IPS-15b (cell line): Measurements from ENCODE around the gene SCAPER.
"Not testable (repeated sequence)": the region's sequence is repeated elsewhere in the genome, so short reads cannot be mapped to it uniquely, and the experiment has no call there.

Experiments
- H3K27me3 ChIP-seq: one replicate; pipeline ENCODE4 v1.6.1; 2013; ENCODE audit warnings: low read length; ENCODE audit not compliant: control insufficient read depth, insufficient read depth
- H3K36me3 ChIP-seq: one replicate; pipeline ENCODE4 v1.6.1; 2013; ENCODE audit warnings: low read length; ENCODE audit not compliant: control insufficient read depth, insufficient read depth
- H3K4me1 ChIP-seq: one replicate; pipeline ENCODE4 v1.6.1; 2013; ENCODE audit warnings: mild to moderate bottlenecking, low read length; ENCODE audit not compliant: control insufficient read depth, insufficient read depth
- H3K4me3 ChIP-seq: one replicate; pipeline ENCODE4 v1.5.1; 2013; ENCODE audit warnings: low read depth, low read length
- H3K9ac ChIP-seq: one replicate; pipeline ENCODE4 v1.6.1; 2013; ENCODE audit warnings: low read depth, mild to moderate bottlenecking, low read length
- H3K9me3 ChIP-seq: one replicate; pipeline ENCODE4 v1.6.1; 2013; ENCODE audit warnings: mild to moderate bottlenecking, low read length; ENCODE audit not compliant: control insufficient read depth, insufficient read depth

The SCAPER gene

DNA sequence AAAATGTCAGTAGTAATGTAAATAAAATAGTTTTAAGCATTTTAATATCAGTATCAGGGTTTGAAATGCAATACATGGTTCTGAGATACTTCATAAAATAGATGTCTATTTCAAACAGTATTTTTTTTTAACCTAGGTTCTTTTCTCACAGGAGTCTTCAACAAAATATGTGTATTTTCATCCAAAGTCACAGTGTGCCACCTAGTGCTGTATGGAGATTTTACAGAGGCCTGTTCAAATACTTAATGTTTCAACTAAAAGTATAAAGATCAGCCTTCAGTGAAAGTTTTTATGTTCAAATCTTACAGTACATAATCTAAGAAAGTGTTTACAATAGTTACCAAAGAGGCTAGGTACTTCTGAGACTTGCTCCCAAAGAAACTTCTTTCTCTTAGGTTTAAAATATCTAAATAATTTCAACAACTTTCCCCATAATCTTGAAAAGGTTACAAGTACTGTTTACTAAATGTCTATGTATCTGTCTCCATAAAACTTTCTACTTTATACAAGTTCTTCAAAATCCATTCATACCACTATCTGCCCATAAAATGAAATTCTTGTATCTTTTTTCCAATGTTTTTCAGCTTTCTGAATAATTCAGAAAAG lies 38.3 kb downstream of the SCAPER start:
- Histone ChIP-seq H3K27me3 (no peaks in the 10 kb centered on the region), H3K4me1 (no peaks in the 10 kb centered on the region), H3K9me3 (no peaks in the 10 kb centered on the region), H3K4me3 (no peak overlapping the region), H3K36me3 (no peaks in the 10 kb centered on the region), H3K9ac (no peak overlapping the region)

DNA sequence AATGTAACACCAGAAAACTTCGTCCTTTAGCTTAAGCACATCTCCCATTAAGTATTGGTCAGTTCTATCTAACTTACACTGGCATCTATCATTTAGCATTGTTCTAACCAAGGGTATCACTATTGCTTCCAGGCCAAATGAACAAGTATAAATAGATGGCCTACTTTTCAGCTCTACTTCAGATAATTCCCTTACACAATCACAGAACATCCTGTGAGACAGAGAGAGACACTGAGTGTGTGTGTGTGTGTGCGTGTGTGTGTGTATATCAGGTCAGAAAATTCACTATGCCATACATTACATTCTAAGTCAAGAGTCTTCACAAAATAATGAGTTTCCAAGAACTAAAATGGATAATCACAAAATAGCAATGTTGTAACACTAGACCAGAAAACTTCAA lies 39.1 kb downstream of the SCAPER start:
- no peak overlapping the region for H3K9ac ChIP-seq
- no peaks in the 10 kb centered on the region for H3K4me1 ChIP-seq
- no peaks in the 10 kb centered on the region for H3K9me3 ChIP-seq
- H3K27me3 ChIP-seq = no peaks in the 10 kb centered on the region
- no peak overlapping the region for H3K4me3 ChIP-seq
- no peaks in the 10 kb centered on the region for H3K36me3 ChIP-seq

DNA sequence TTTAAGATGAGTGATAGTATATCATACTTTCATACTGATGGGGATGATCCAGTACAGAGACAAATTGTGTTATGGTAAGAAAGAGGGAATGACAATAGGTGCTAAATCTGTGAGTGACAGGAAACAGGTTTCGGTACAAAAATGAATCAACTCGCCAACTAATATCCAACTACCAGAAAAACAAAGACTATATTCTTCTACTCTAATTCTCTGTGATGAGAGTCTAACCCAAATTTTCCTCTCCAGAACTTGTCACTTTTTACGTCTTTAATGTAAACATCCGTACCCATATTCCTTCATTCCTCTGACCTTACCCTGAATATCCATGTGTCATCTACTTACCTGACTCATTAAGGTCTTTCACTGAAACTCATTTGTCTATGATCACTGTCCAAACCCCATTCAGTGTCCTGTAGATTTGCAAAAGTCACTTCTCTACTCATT lies 39.6 kb downstream of the SCAPER start:
- Histone ChIP-seq H3K4me3 (no peak overlapping the region), H3K9me3 (no peaks in the 10 kb centered on the region), H3K27me3 (no peaks in the 10 kb centered on the region), H3K4me1 (no peaks in the 10 kb centered on the region), H3K9ac (no peak overlapping the region), H3K36me3 (no peaks in the 10 kb centered on the region)

DNA sequence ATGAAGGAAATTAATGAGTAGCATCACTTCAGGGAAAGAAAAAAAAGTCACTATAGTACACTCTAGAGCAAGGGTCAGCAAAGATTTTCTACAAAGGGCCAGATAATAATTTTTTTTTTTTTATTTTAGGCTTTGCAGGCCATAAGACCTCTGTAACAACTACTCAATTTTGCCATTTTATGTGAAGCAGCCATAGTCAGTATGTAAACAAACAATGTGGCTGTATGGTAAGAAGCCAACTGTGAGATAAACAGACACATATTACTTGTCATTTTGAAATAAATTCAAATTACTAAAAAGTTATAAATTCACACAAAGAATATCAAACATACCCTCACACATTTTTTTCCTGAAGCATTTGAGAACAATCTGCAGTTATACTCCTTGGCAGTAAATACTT lies 40.6 kb downstream of the SCAPER start:
- H3K36me3 ChIP-seq = no peaks in the 10 kb centered on the region
- no peak overlapping the region for H3K9ac ChIP-seq
- no peaks in the 10 kb centered on the region for H3K9me3 ChIP-seq
- no peak overlapping the region for H3K4me3 ChIP-seq
- no peaks in the 10 kb centered on the region for H3K27me3 ChIP-seq
- H3K4me1 ChIP-seq = no peaks in the 10 kb centered on the region

DNA sequence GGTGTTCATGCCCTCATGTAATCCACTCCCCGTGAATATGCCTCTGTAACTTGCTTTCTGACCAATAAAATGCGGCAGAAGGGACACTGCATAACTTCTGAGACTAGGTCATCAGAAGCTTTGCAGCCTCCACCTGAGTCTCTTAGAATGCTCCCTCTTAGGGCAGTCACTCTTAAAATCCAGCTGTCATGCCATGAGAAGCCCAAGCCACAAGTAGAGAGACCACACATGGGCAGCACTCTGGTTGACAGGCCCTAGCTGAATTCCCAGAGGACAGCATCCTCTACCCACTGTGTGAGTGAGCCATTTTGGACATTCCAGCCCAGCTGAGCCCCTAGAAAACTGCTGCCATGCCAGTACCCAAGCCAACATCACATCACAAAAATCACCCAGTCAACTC lies 41.4 kb downstream of the SCAPER start:
- no peak overlapping the region for H3K4me3 ChIP-seq
- no peaks in the 10 kb centered on the region for H3K27me3 ChIP-seq
- no peaks in the 10 kb centered on the region for H3K4me1 ChIP-seq
- no peaks in the 10 kb centered on the region for H3K9me3 ChIP-seq
- no peak overlapping the region for H3K9ac ChIP-seq
- H3K36me3 ChIP-seq = no peaks in the 10 kb centered on the region

DNA sequence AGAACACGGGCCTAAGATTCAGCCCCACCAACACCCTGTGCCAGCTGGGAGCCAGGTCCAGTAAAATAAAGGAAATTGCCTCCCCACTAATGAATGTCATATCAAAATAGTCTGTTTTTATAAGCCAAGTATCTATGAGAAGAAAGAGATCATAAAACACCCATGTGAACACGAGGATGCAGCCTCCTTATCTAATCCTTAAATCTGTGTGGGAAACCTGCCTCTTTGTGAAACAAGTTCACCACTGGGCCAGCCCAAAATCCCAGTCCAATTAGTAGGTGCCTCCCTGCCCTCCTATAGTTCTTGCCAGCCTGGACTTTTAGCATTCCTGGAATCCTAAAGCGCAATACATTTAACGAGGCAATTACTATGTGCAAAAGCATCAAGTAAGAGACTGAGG lies 42.0 kb downstream of the SCAPER start:
- H3K36me3 ChIP-seq = no peaks in the 10 kb centered on the region
- no peaks in the 10 kb centered on the region for H3K9me3 ChIP-seq
- no peak overlapping the region for H3K9ac ChIP-seq
- no peaks in the 10 kb centered on the region for H3K4me1 ChIP-seq
- H3K4me3 ChIP-seq = no peak overlapping the region
- no peaks in the 10 kb centered on the region for H3K27me3 ChIP-seq

DNA sequence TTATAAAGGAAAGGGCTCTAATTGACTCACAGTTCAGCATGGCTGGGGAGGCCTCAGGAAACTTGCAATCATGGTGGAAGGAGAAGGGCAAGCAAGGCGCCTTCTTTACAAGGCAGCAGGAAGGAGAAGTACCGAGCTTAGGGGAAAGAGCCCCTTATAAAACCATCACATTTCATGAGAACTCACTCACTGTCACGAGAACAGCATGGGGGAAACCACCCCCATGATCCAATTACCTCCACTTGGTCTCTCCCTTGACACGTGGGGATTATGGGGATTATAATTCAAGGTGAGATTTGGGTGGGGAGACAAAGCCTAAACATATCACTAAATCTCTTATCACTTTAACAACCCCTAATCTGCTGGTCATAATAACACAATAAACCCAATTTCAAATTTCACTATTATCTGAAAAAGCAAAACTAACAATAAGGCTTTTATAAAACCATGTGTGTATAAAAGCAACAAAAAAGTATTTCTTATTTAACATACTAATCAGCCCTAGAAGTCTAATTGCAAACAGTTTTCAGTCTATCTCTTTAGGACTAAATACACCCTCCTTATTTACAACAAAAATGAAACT lies 43.2 kb downstream of the SCAPER start:
- H3K4me3 ChIP-seq = no peak overlapping the region
- H3K36me3 ChIP-seq = no peaks in the 10 kb centered on the region

DNA sequence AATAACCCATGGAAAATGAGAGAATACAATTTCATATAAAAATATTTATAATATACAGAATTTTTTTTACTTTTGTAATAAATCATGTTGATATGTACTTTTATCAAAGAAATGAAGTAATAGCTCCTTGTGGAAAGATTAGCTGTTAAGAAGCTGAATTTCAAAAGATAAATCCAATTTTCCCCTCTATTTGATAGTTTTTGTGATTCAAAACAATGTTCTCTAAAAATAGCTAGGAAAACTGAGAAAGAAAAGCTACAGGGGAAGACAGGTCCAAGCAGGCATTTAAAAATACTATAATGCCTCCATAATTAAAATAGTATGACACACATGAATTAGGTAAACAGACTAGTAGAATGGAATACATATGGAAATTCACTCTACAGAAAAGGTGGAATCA lies 44.9 kb downstream of the SCAPER start:
- Histone ChIP-seq H3K4me3 (no peak overlapping the region), H3K27me3 (no peaks in the 10 kb centered on the region), H3K36me3 (no peaks in the 10 kb centered on the region), H3K9ac (no peak overlapping the region), H3K4me1 (no peaks in the 10 kb centered on the region), H3K9me3 (no peaks in the 10 kb centered on the region)

More for the DNA sequence above, 43.2 kb downstream of the SCAPER start:
- H3K9ac ChIP-seq = no peak overlapping the region
- no peaks in the 10 kb centered on the region for H3K4me1 ChIP-seq
- no peaks in the 10 kb centered on the region for H3K27me3 ChIP-seq
- H3K9me3 ChIP-seq = no peaks in the 10 kb centered on the region

DNA sequence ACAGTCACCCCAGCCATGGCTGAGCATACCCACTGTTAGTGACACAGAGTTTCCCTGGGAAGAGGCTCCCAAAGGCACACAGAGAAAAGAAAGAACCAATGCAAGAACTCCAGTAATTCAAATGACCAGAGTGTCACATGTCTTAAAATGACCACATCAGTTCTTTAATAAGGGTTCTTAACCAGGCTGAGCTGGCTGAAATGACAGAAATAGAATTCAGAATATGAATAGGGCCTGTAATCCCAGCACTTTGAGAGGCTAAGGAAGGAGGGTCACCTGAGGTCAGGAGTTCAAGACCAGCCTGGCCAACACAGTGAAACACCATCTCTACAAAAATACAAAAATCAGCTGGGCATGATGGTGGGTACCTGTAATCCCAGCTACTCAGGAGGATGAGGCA lies 54.8 kb downstream of the SCAPER start:
- not testable (repeated sequence) for H3K36me3 ChIP-seq, H3K9me3 ChIP-seq, H3K4me1 ChIP-seq, H3K4me3 ChIP-seq, H3K27me3 ChIP-seq, H3K9ac ChIP-seq

DNA sequence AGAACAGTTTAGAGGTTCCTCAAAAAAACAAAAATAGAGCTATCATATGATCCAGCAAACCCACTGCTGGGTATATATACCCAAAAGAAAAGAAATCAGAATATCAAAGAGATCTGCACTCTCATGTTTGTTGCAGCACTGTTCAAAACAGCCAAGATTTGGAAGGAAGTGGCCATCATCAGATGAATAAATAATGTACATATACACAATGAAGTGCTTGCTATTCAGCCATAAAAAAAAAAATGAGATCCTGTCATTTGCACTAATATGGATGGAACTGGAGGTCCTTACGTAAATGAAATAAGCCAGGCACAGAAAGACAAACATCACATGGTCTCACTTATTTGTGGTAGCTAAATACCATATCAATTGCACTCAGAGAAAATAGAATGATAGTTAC lies 58.4 kb downstream of the SCAPER start:
- Histone ChIP-seq H3K4me3 (no peak overlapping the region), H3K9ac (no peak overlapping the region), H3K27me3 (no peaks in the 10 kb centered on the region), H3K4me1 (no peaks in the 10 kb centered on the region), H3K9me3 (no peaks in the 10 kb centered on the region), H3K36me3 (no peaks in the 10 kb centered on the region)

DNA sequence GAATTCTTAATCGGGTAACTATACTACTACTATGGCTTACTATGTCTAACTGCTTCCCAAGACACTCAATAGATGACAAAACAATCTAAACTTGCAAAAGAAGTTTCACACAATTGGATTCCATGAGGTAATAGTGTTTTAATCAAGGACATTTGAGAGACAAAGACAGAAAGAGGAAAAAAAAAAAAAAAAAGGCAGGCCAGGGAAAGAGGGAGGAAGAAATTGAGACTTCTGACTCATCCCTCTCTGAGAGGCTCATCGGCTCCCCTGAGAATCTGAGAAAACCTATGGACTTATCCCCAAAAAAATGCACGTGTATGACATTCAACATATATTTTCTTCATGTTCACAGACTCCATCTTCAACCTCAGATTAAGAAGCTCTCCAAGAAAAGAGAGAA lies 61.0 kb downstream of the SCAPER start:
- Histone ChIP-seq H3K4me3 (no peak overlapping the region), H3K4me1 (no peaks in the 10 kb centered on the region), H3K9me3 (no peaks in the 10 kb centered on the region)

DNA sequence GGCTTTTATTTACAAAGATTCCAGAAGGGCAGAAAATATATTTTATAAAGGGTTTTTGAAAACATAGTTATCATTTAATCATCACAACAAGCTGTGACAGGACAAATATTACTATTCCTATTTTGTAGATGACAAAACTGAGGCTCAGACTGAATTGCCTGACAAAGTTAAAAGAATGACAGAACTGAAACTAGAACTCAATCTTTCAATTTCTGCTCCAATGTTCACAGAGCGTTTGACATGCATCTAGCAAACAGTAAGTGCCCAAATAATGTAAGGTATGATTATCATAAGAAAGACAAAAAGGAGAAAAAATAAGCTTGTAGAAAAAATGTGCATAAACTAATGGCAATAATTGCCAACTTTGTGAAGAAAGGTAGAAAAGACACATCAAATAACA lies 61.9 kb downstream of the SCAPER start:
- H3K9ac ChIP-seq = no peak overlapping the region
- no peak overlapping the region for H3K4me3 ChIP-seq
- H3K27me3 ChIP-seq = no peaks in the 10 kb centered on the region
- no peaks in the 10 kb centered on the region for H3K4me1 ChIP-seq
- H3K9me3 ChIP-seq = no peaks in the 10 kb centered on the region
- no peaks in the 10 kb centered on the region for H3K36me3 ChIP-seq

More for the DNA sequence above, 61.0 kb downstream of the SCAPER start:
- Histone ChIP-seq H3K27me3 (no peaks in the 10 kb centered on the region), H3K9ac (no peak overlapping the region), H3K36me3 (no peaks in the 10 kb centered on the region)
